HEK293T (cell line): ENCODE results near the gene ACIN1.
A peak's percentile ranks its signal among the peaks of the same experiment; 100 is the strongest.

Experiments used
- ARNT ChIP-seq: fragments of 450-650 bp; IDR thresholded peaks from 2 replicates; pipeline ENCODE4 v1.6.1; 2017; ENCODE audit warnings: mild to moderate bottlenecking
- BHLHE40 ChIP-seq: fragments of 450-650 bp; IDR thresholded peaks from 2 replicates; pipeline ENCODE4 v1.6.1; 2016; ENCODE audit warnings: mild to moderate bottlenecking, moderate library complexity, borderline replicate concordance
- CTBP1 ChIP-seq: fragments of 450-650 bp; IDR thresholded peaks from 2 replicates; pipeline ENCODE4 v1.6.1; 2016; ENCODE audit warnings: borderline replicate concordance
- ELF4 ChIP-seq: fragments of 450-650 bp; IDR thresholded peaks from 2 replicates; pipeline ENCODE4 v1.6.1; 2017; ENCODE audit warnings: antibody characterized with exemption
- FOXA1 ChIP-seq: fragments of 450-650 bp; IDR thresholded peaks from 2 replicates; pipeline ENCODE4 v1.6.1; 2016; ENCODE audit warnings: mild to moderate bottlenecking
- FOXK2 ChIP-seq: fragments of 450-650 bp; IDR thresholded peaks from 2 replicates; pipeline ENCODE4 v1.6.1; 2016; ENCODE audit warnings: mild to moderate bottlenecking
- FOXM1 ChIP-seq: fragments of 450-650 bp; IDR thresholded peaks from 2 replicates; pipeline ENCODE4 v1.6.1; 2017; ENCODE audit warnings: mild to moderate bottlenecking, borderline replicate concordance
- L3MBTL2 ChIP-seq: fragments of 450-650 bp; conservative IDR thresholded peaks from 2 replicates; pipeline ENCODE4 v1.6.1; 2016; ENCODE audit warnings: mild to moderate bottlenecking
- NFRKB ChIP-seq: fragments of 450-650 bp; IDR thresholded peaks from 2 replicates; pipeline ENCODE4 v1.6.1; 2016; ENCODE audit warnings: mild to moderate bottlenecking, moderate library complexity
- SP1 ChIP-seq: fragments of 450-650 bp; IDR thresholded peaks from 2 replicates; pipeline ENCODE4 v1.6.1; 2017
- SUZ12 ChIP-seq: fragments of 450-650 bp; IDR thresholded peaks from 2 replicates; pipeline ENCODE4 v1.6.1; 2016; ENCODE audit warnings: mild to moderate bottlenecking
- TARDBP ChIP-seq: fragments of 450-650 bp; IDR thresholded peaks from 2 replicates; pipeline ENCODE4 v1.6.1; 2016
- ZNF384 ChIP-seq: fragments of 450-650 bp; IDR thresholded peaks from 2 replicates; pipeline ENCODE4 v1.6.1; 2016

GRCh38 chr14:23034498-23035302 is 60.2 kb downstream of the ACIN1 start, which contains the start of gene PSMB5:
- TF ChIP-seq L3MBTL2 = no peak
- TF ChIP-seq SP1 = no peak
- TF ChIP-seq FOXM1 = no peak
- TF ChIP-seq BHLHE40 = no peak
- no peak for TF ChIP-seq FOXK2
- no peak for TF ChIP-seq ARNT
- no peak for TF ChIP-seq CTBP1
- TF ChIP-seq ELF4 = peak; percentile 70
- TF ChIP-seq NFRKB = peak; percentile 85
- TF ChIP-seq FOXA1 = no peak
- TF ChIP-seq TARDBP = no peak
- TF ChIP-seq ZNF384 = no peak
- no peak for TF ChIP-seq SUZ12
